GM18867 (cell line): ENCODE measurements around the gene TBCC.

Experiments used
- ATAC-seq: cut with Tn5 transposase; IDR thresholded peaks from one replicate; pipeline ENCODE4 v1.9.1; 2021; ENCODE audit warnings: mild to moderate bottlenecking, moderate library complexity; ENCODE audit not compliant: unreplicated experiment

Gene TBCC

GRCh38 chr6:42774201-42774600 lies 28.3 kb upstream of the TBCC start:
- no peak for ATAC-seq

DNA sequence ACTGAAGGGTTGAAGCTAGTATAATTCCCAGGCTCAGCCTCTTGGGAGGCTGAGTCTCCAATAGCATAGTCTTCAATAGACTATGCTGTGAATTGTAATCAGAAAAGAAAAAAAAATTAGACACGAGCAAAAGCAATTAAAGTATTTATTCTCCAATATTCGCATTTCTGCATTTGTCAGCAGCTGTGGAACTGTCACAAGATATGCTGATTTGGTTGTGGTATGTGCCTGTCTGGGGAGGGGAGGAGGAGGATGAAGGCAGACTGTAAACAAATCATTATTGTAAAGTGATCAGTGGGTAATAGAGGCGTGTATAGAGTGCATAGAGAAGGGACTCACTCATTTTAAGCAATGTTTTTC lies 25.8 kb upstream of the TBCC start:
- no peak for ATAC-seq

- ATAC-seq: no peak
Observed at GRCh38 chr6:42769836-42770235, 23.9 kb upstream of the TBCC start.

- no peak for ATAC-seq
Observed at GRCh38 chr6:42769051-42769450, 23.1 kb upstream of the TBCC start.

- ATAC-seq: no peak
Observed at GRCh38 chr6:42766163-42766670, 20.3 kb upstream of the TBCC start.

DNA sequence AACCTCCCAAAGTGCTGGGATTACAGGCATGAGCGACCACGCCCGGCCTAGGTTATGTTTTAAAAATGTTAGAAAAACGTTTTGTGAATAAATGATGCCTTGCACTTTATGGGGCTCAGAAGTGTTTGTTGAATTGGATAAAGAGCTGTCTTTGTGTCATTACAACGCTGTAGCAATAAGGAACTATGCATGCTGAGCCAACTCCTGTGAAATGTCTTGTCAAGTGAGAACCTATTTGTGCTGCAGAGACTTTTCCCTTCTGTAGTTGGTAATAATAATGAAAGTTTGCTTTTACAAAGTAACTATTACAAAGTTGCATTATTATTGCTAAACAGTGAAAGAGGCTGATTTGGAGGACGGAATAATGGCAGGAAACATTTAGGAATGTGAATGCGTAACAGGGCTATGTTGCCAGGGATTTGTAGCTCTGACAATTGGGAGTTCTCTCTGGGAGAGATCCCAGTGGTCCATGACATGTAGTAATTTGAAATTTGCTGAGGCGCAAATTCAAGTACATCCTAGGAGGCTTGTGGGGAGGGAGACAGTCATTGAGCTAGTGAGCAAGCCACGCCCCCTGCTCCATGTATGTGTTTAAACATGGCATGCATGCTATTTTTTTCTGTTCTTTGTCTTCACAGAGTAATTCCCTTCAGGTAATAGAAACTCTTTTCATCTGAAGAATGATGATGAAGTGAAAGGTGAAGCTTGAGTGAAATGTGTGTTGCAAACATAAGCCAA lies 19.2 kb upstream of the TBCC start:
- ATAC-seq: no peak

- ATAC-seq: no peak
Observed at GRCh38 chr6:42762950-42763349, 17.0 kb upstream of the TBCC start.

- ATAC-seq: no peak
Observed at GRCh38 chr6:42762426-42762859, 16.5 kb upstream of the TBCC start.

DNA sequence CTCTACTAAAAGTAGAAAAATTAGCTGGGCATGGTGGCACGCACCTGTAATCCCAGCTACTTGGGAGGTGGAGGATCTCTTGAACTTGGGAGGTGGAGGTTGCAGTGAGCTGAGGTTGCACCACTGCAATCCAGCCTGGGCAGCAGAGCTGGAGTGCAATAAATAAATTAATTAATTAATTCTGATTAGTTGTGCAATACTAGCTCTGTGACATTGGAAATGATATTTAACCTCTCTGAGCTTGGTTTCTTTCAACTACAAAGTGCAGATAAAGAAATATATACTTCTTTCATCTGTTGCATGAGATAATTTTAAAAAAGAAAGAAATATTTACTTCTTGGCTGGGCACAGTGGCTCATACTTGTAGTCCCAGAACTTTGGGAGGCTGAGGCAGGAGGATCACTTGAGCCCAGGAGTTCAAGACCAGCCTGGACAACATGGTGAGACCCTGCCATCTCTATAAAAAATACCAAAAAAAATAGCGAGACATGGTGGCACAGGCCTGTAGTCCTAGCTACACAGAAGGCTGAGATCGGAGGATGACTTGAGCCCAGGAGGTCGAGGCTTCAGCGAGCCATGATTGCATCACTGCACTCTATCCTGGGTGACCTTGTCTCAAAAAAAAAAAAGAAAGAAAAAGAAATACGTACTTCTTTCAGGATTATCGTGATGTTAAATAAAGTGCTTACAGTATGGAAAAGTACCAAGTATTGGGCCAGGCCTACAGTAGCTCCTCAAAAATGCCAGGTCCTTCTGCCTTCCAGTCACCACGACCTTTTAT lies 15.6 kb upstream of the TBCC start:
- no peak for ATAC-seq

DNA sequence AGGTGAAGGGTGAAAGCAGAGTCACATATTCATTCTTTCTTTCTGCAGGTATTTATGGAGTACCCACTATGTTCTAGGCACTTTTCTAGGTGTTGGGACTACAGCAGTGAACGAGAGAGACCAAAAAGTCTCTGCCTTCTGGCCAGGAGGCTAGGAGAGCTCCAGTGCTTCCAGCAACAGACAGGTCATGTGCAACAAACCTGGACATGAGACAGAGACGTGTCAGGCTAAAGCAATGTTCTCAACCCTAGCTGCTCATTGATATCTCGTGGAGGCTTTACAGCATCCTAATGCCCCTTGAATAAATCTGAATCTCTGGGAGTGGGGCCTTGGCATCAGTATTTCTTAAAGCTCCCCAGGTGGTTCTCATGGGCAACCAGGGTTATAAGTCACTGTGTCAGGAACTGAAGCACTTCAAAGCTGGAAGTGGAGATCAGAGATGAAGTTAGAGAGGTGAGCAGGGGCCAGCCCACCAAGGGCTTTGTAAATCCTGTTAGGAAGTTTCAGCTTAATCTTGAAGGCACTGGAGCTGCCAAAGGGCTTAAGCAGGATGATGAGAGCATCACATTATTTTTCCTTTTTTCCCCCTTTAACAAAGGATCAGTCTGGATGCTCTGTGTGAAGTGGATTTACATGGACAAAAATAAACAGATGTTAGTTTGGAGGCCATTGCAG lies 13.0 kb upstream of the TBCC start:
- ATAC-seq: no peak

GRCh38 chr6:42756722-42757121 lies 10.8 kb upstream of the TBCC start:
- ATAC-seq: no peak

GRCh38 chr6:42754759-42755158 lies 8.9 kb upstream of the TBCC start:
- ATAC-seq: no peak

DNA sequence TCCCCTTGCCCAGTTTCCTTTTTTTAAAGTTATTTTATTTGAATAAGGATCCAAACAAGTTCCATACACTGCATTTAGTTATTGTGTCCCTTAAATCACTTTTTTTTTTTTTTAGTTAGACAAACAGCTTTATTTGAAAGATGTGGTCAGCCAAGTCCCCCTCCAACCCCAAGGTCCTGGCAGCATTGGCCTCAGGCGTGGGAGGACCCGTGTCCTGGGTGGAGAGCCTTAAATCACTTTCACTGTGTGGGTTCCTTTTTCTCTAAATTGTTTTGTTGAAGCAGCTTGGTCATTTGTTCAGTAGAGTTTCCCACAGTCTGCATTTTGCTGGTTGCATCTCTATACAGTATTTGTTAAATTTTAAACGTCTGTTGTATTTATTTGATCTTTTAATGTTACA lies 5.2 kb upstream of the TBCC start:
- no peak for ATAC-seq

DNA sequence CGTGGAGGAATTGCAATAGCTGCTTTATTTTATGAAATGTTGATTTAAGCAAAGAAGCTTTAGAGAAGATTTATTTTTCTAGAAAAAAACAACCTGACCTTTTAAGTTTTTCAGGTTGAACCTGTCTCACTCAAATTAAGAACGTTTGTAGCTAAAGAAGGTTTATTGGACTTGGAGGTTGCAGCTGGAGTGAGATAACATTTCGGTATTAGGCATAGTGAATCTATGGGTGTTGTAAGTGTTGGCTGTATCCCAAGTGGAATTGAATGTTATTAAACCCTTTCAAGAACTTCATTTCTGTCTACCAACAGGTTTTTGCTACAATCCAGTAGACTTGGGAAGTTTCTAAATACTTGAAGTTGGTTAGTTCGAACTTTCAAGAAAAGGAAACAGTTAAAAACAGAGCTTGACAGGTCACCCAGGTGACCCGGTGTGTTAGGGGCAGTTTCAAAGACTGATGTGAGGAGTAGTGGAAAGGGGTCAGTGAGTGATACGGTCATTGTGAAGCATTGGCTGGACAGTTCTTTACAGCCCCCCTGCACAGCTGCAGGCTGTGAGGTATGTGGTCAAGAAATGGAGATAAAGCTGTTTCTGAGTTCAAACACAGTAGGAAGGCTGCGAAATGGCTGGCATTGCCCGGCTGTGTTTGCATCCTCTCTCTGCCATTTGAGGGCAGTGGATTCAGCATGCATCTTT lies 2.4 kb upstream of the TBCC start:
- no peak for ATAC-seq

DNA sequence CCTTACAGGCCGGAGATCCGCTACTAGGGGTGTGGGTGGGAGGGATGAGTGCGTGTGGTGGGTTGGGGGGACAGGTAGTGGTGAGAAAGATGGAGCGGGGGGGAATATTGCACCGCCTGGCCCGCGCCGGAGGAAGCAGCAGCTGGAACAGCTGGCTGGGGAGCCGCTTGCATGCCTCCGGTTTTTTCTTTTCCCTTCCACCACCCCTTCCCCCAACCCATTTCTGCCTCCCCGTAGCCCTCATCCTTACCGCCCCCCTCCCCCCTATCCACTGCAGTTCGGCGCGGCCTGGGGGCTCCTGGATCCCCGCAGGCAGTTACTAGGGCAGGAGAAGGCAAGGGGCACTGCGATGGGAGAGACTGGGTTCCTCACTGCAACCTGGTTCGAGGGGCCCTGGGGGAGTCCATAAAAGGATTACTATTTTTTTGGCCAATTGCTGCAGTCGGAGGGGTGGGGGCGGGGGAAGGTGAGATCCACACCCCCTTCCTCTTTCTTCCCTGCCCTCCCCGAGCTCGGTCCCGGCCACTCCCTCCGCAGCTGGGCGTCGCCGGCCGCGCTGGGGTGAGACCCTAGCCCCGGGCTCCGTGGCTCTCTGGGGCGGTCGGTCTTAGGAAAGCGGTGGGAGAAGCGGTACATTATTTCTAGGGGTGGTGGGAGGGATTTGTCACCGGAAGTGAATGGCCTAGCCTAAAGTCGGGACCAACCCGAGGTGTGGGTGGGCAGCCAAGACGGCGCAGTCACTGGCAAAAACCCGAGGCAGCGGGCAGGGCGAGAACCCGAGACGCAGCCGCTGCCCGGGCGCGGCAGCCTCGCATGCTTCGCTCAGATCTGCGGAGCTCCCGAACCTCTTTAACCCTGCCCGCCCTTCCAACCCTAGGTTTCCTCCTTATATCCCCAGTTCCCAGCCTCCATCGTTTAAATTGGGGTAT lies 824 bp upstream of the TBCC start:
- ATAC-seq: peak; percentile 63

- ATAC-seq: no peak
Observed at GRCh38 chr6:42745083-42745639, 742 bp downstream of the TBCC start.

- no peak for ATAC-seq
Observed at GRCh38 chr6:42744351-42744893, 1.5 kb downstream of the TBCC start.

DNA sequence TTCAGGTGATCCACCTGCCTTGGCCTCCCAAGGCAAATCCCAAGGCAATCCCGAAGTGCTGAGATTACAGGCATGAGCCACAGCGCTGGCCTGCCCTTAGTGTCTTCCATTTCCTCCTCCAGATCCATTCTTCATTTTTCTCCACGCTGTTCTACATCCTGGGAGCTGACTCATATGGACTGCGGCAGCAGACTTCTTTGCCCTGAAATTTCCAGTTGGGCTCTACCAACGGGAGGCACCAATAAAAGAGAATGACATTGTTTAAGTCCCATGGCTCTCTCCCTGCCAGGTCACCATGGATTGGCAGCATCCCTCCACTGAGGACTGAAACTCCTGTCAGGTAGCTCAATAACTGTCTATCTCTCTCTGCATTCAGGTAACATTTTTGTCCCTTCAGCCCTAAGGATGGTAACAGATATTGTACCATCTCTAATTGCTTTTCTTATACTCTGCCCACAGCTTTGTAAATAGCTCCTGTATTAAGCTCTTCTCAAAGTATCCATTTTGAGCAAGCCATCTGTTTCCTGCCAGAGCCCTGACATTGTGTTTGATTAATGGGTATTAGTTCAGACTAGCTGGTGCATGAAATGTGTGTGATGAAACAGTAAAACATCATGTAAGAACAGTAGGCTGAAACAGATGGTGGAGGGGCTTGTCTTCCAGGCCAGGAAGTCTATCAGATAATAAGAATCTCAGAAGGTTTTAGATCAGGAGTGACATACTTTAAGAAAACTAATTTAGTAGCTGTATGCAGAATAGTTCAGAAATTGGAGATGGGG lies 3.6 kb downstream of the TBCC start:
- no peak for ATAC-seq

DNA sequence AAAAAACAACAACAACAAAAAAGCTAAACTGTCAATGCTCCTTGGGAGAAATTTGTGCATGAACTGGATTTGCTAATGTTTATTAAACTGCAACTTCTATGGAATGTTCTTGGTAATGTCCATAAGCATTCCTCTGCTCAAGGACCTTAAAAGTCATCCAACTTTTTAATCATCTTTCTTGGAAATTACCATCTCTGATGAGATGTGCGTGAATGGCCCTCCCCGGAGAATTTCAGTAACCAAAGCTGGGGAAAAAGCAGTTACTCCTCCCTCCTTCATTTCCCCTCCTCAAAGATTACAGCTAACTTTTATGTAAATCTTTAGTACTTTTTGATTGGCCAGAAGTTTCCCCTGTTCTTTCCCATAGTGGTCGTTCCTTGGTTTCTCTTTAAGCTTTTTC lies 5.2 kb downstream of the TBCC start:
- no peak for ATAC-seq
